Activated CD4-positive, alpha-beta T cell treated with anti-CD3 and anti-CD28 coated beads, Interleukin-2, amount 50 U/mL, for 16 hours (primary cell): ENCODE data around the gene TRH.
"Not testable (repeated sequence)": the region's sequence is repeated elsewhere in the genome, so short reads cannot be mapped to it uniquely, and the experiment has no call there.

ENCODE experiments used
- DNase-seq: peaks from one replicate; pipeline ENCODE4 v3.0.0-alpha.2; 2020

The TRH gene

GRCh38 chr3:129966876-129967275 is 7.6 kb upstream of the TRH start:
- DNase-seq, result no peak

- DNase-seq, result no peak
These were observed 6.8 kb upstream of the TRH start for GRCh38 chr3:129967761-129968160.

GRCh38 chr3:129971351-129972052 is 3.0 kb upstream of the TRH start:
- DNase-seq, result no peak

- no peak for DNase-seq
These were observed 2.2 kb upstream of the TRH start for GRCh38 chr3:129972301-129972700.

GRCh38 chr3:129973853-129974563 is 512 bp upstream of the TRH start:
- no peak for DNase-seq

GRCh38 chr3:129974833-129975704 is 549 bp downstream of the TRH start:
- no peak for DNase-seq

GRCh38 chr3:129975705-129976048 is 1.2 kb downstream of the TRH start:
- DNase-seq, result no peak

GRCh38 chr3:129976286-129976685 is 1.8 kb downstream of the TRH start:
- no peak for DNase-seq

- DNase-seq, result no peak
These were observed 3.6 kb downstream of the TRH start for GRCh38 chr3:129978123-129978522.

- DNase-seq, result no peak
These were observed 5.4 kb downstream of the TRH start for GRCh38 chr3:129979905-129980304.

- no peak for DNase-seq
These were observed 9.0 kb downstream of the TRH start for GRCh38 chr3:129983561-129983960.

GRCh38 chr3:129984125-129984524 is 9.6 kb downstream of the TRH start:
- DNase-seq, result no peak

GRCh38 chr3:129985113-129985512 is 10.6 kb downstream of the TRH start:
- no peak for DNase-seq

- DNase-seq, result no peak
These were observed 13.9 kb downstream of the TRH start for GRCh38 chr3:129988429-129988828.

GRCh38 chr3:129989414-129989813 is 14.9 kb downstream of the TRH start:
- DNase-seq, result no peak

- DNase-seq, result no peak
These were observed 18.3 kb downstream of the TRH start for GRCh38 chr3:129992781-129993180.

- DNase-seq, result no peak
These were observed 20.5 kb downstream of the TRH start for GRCh38 chr3:129994883-129995559.

GRCh38 chr3:129996073-129996472 is 21.6 kb downstream of the TRH start:
- no peak for DNase-seq

GRCh38 chr3:129999176-129999575 is 24.7 kb downstream of the TRH start:
- not testable (repeated sequence) for DNase-seq

- peak; percentile 45 for DNase-seq
These were observed 28.4 kb downstream of the TRH start for GRCh38 chr3:130002666-130003598.

GRCh38 chr3:130010556-130010955 is 36.0 kb downstream of the TRH start:
- no peak for DNase-seq

- not testable (repeated sequence) for DNase-seq
These were observed 37.6 kb downstream of the TRH start for GRCh38 chr3:130012108-130012507.
